Endothelial cell (in vitro differentiated cells): ENCODE data around the gene DPH3. TPM values are rescaled to one million over a fixed set of nuclear protein-coding genes. Genes with fewer than 3 reads are reported as not detected.

Experiments
- DNase-seq: peaks from one replicate; pipeline ENCODE4 v3.0.0; 2021; ENCODE audit warnings: low spot score
- H3K27ac Mint-ChIP-seq: one replicate; pipeline ENCODE4 v1.8.0; 2021; ENCODE audit warnings: mixed read lengths, inconsistent platforms; ENCODE audit not compliant: unreplicated experiment
- H3K27me3 Mint-ChIP-seq: one replicate; pipeline ENCODE4 v1.8.0; 2021; ENCODE audit warnings: mild to moderate bottlenecking, moderate library complexity, mixed read lengths, inconsistent platforms; ENCODE audit not compliant: unreplicated experiment
- H3K36me3 Mint-ChIP-seq: one replicate; pipeline ENCODE4 v1.8.0; 2021; ENCODE audit warnings: mild to moderate bottlenecking, low read depth, mixed read lengths, inconsistent platforms; ENCODE audit not compliant: unreplicated experiment
- H3K4me1 Mint-ChIP-seq: one replicate; pipeline ENCODE4 v1.8.0; 2021; ENCODE audit warnings: mild to moderate bottlenecking, mixed read lengths, inconsistent platforms; ENCODE audit not compliant: unreplicated experiment
- H3K4me3 Mint-ChIP-seq: one replicate; pipeline ENCODE4 v1.8.0; 2021; ENCODE audit warnings: mild to moderate bottlenecking, mixed read lengths, inconsistent platforms; ENCODE audit not compliant: unreplicated experiment
- H3K9me3 Mint-ChIP-seq: one replicate; pipeline ENCODE4 v1.8.0; 2021; ENCODE audit warnings: mixed read lengths, inconsistent platforms; ENCODE audit not compliant: unreplicated experiment
- total RNA-seq: library from RNA; stranded (reverse); fragmentation: NEBNext Ultra II Directional; extraction: Animal tissue kit (Norgen Biotek cat#: 25700); gene quantifications from one replicate; pipeline ENCODE4 v1.2.1, GENCODE V29; 2021; ENCODE audit not compliant: unreplicated experiment
- TF ChIP-seq, protein P1 (sequence below): fragments of 200-600 bp; sonication (generic); IDR thresholded peaks from one replicate; pipeline ENCODE4 v1.5.0; 2021; ENCODE audit warnings: antibody characterized with exemption; ENCODE audit not compliant: unreplicated experiment

The DPH3 gene
- total RNA-seq, 1 donor from 2014 or later = 33.3 TPM

DNA sequence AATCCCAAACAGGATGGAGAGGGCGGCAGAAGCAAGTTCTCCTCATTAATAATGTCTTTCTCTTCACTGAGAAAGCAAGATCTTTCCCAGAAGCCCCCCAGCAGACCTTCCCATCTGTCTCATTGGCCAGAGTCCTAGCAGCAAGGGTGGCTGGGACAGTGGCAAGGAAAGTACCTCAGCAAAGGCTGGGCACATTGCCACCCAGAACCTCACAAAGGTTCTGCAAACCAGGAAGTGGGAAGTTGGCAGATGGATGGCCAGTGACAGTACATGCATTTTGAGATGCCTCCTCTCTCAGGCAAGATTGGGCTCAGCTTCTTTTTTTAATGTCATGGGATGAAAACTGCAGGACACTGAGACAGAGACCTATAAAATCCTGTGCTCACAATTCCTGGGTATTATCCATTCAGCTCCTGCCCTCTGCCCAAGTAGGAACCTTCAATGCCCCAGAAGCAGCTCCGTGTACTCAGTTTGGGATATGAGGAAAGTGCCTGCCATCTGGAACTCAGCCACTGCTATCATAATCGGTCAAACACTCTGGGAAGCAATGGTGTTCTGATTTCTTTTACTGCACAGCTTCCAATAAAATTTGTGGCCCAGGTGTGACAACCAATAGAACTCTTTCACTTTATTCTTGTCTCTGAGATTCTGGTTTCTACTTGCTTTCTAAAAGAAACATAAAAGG is 25.5 kb downstream of the DPH3 start:
- Mint-ChIP-seq H3K27me3 (peaks cover 12% of the 10 kb centered on the region), H3K9me3 (no peaks in the 10 kb centered on the region), H3K4me1 (peaks cover 8% of the 10 kb centered on the region), H3K27ac (no peak overlapping the region), H3K4me3 (no peak overlapping the region), H3K36me3 (no peaks in the 10 kb centered on the region)
- no peak for DNase-seq
- TF ChIP-seq, protein P1, sequence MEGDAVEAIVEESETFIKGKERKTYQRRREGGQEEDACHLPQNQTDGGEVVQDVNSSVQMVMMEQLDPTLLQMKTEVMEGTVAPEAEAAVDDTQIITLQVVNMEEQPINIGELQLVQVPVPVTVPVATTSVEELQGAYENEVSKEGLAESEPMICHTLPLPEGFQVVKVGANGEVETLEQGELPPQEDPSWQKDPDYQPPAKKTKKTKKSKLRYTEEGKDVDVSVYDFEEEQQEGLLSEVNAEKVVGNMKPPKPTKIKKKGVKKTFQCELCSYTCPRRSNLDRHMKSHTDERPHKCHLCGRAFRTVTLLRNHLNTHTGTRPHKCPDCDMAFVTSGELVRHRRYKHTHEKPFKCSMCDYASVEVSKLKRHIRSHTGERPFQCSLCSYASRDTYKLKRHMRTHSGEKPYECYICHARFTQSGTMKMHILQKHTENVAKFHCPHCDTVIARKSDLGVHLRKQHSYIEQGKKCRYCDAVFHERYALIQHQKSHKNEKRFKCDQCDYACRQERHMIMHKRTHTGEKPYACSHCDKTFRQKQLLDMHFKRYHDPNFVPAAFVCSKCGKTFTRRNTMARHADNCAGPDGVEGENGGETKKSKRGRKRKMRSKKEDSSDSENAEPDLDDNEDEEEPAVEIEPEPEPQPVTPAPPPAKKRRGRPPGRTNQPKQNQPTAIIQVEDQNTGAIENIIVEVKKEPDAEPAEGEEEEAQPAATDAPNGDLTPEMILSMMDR = no peak

DNA sequence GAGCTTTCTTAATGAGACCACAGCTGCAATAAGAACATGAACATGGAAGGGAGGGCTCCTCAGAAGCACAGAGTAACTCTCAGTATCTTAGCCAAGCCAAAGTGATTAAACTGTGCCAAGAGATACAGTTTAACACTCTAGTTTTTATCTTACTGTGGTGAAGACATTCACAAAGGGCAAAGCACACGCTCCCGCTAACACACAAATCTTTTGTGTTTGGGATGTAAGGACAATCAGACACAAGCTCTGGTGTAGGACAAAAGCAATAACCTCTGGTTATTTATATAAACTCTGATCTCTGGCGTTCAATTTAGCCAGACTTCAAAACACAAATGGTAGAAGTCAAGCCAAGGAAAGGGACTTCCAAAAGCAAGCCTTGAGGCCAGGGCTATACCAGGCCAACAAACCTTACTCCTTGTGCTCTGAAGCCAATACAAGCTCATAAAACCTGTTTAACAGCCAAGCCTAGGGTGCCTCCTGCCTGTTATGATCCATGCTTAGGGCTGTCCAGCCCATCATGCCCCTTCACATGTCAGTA is 27.8 kb downstream of the DPH3 start:
- no peaks in the 10 kb centered on the region for H3K4me1 Mint-ChIP-seq
- H3K9me3 Mint-ChIP-seq = no peaks in the 10 kb centered on the region
- DNase-seq = no peak

DNA sequence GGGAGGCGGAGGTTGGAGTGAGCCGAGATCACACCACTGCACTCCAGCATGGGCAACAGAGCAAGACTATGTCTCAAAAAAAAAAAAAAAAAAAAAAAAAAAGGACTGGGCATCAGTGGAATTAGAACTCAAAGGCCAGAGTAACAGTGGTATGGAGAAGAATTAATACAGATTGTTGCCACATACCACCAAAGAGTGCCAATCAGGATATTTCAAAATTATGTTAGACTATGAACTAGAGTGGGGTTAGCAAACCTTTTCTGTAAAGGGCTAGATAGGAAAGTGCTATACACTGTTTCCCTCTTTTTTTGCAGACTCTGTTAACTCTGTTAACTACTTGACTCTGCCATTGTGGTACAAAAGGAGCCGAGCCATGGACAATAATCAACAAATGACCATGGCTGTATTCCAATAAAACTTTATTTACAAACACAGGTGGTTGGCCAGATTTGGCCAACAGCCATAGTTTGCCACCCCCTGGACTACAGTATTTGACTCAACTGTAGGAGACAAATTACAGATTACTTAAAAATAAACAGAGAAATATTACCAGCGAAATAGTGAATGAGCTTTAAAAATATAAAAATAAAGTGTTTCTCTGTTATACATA is 28.6 kb downstream of the DPH3 start:
- Mint-ChIP-seq H3K4me3 (no peak overlapping the region), H3K27ac (no peak overlapping the region), H3K4me1 (no peaks in the 10 kb centered on the region), H3K9me3 (no peaks in the 10 kb centered on the region), H3K36me3 (no peaks in the 10 kb centered on the region), H3K27me3 (peaks cover 7% of the 10 kb centered on the region)
- no peak for DNase-seq
- TF ChIP-seq, protein P1 = no peak

More for the DNA sequence above, 27.8 kb downstream of the DPH3 start:
- no peaks in the 10 kb centered on the region for H3K36me3 Mint-ChIP-seq
- no peak overlapping the region for H3K27ac Mint-ChIP-seq
- H3K27me3 Mint-ChIP-seq = peaks cover 8% of the 10 kb centered on the region
- H3K4me3 Mint-ChIP-seq = no peak overlapping the region
- TF ChIP-seq, protein P1 = no peak

DNA sequence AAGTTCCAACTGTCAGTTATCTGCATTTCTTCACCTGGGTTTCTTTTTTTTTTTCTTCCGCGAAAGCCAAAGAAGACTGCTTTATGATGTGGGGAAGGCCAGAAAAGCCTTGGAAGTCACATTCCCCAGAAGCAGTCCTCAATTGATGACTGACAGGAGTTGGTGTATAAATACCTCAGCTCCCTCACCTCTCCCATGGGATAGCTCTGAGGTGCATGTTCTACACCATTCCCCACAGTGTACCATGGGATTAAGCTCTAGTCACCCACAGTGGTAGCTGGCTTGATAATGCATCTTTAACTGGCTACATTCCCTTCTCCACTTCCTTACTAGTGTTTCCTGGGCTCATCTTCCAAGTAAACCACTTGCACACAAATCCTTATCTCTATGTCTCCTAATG is 30.5 kb downstream of the DPH3 start:
- Mint-ChIP-seq H3K36me3 (no peaks in the 10 kb centered on the region), H3K27me3 (peaks cover 3% of the 10 kb centered on the region), H3K27ac (no peak overlapping the region), H3K4me3 (no peak overlapping the region), H3K4me1 (no peaks in the 10 kb centered on the region), H3K9me3 (no peaks in the 10 kb centered on the region)
- no peak for DNase-seq
- TF ChIP-seq, protein P1 = no peak

DNA sequence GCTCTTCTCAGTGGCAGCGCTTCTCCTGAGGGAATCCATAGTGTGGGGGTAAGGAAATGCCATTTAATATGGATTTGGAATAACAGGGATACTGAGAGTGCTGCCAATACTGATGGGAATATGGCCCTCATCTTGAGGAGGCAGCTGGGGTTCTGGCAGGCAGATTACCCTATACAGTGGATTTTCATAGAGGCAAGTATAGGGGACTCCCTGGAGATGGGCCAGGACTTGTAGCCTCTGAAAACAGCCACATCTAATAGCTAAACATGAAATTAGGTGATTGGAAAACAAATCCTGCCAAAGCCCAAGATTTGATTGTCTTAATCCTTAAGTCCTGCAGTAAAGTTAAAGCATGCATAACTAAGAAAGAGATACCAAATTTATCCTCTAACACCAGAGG is 30.9 kb downstream of the DPH3 start:
- peaks cover 3% of the 10 kb centered on the region for H3K27me3 Mint-ChIP-seq
- no peak overlapping the region for H3K27ac Mint-ChIP-seq
- TF ChIP-seq, protein P1 = no peak
- no peaks in the 10 kb centered on the region for H3K4me1 Mint-ChIP-seq
- DNase-seq = no peak
- H3K4me3 Mint-ChIP-seq = no peak overlapping the region
- no peaks in the 10 kb centered on the region for H3K36me3 Mint-ChIP-seq
- H3K9me3 Mint-ChIP-seq = no peaks in the 10 kb centered on the region
